Measurements from ENCODE around the gene FZR1. TPM values are rescaled to one million over a fixed set of nuclear protein-coding genes. Genes with fewer than 3 reads are reported as not detected.
"Not testable (repeated sequence)": the region's sequence is repeated elsewhere in the genome, so short reads cannot be mapped to it uniquely, and the experiment has no call there.

Gene FZR1
- total and polyA plus RNA-seq, 7 donors, result 12.8 to 25.8 (median 24.3) TPM

DNA sequence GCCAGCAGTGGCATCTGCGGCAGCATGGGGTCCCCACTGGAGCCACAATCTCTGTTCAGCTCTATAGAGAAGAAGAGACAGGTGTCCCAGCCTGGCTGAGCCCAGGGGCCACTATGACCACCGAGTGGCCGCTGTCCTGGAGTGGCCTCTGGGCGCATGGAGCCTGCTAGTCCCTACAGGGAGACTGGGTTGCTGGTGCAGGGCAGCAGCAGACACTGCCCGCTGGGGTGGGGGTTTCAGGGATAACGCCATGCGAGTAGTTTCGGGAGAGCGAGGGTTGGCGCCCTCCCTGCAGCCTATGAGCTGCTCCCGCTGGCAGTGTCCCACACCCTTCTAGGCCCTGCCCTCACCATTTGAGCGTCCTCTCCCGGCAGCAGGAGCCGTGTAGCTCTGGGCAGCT, 22.0 kb downstream of the FZR1 start:
- Histone ChIP-seq H3K4me3 (no peak overlapping the region), H3K36me3 (ENCODE audit: insufficient read depth in 1 of 2, low read depth in 1 of 2) (peaks cover 0 to 75% of the 10 kb centered on the region in 2 donors), H3K27ac (no peak overlapping the region), H3K4me1 (no peaks in the 10 kb centered on the region), H3K9me3 (no peaks in the 10 kb centered on the region), H3K27me3 (ENCODE audit: insufficient read depth in 3 of 3, low read length in 2 of 3) (no peaks in the 10 kb centered on the region)
- WGBS, 3 donors, result 97 to 98% (median 97%) methylated on average over 13 to 14 of the region's 14 CpGs
- DNase-seq (no peak), ATAC-seq (no peak)
- TF ChIP-seq, protein P1, sequence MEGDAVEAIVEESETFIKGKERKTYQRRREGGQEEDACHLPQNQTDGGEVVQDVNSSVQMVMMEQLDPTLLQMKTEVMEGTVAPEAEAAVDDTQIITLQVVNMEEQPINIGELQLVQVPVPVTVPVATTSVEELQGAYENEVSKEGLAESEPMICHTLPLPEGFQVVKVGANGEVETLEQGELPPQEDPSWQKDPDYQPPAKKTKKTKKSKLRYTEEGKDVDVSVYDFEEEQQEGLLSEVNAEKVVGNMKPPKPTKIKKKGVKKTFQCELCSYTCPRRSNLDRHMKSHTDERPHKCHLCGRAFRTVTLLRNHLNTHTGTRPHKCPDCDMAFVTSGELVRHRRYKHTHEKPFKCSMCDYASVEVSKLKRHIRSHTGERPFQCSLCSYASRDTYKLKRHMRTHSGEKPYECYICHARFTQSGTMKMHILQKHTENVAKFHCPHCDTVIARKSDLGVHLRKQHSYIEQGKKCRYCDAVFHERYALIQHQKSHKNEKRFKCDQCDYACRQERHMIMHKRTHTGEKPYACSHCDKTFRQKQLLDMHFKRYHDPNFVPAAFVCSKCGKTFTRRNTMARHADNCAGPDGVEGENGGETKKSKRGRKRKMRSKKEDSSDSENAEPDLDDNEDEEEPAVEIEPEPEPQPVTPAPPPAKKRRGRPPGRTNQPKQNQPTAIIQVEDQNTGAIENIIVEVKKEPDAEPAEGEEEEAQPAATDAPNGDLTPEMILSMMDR (IDR thresholded peaks at IDR 0.05), result no peak
- intact Hi-C loops (cut with DNase I), result no loop called here

DNA sequence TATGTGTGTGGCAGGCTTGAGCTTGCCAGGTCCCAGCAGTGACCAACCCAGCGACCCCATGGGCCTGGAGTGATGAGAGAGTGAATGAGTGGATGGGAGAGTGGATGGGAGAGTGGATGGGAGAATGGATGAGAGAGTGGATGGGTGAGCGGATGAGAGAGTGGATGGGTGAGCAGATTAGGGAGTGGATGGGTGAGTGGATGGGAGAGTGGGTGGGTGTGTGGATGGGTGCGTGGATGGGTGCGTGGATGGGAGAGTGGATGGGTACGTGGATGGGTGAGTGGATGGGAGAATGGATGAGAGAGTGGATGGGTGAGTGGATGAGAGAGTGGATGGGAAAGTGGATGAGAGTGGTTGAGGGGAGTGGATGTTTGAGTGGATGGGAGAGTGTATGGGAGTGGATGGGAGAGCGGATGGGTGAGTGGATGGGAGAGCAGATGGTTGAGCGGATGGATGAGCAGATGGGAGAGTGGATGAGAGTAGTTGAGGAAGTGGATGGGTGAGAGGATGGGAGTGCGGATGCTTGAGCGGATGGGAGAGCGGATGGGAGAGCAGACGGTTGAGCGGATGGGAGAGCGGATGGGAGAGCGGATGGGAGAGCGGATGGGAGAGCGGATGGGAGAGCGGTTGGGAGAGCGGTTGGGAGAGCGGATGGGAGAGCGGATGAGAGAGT, 22.6 kb downstream of the FZR1 start:
- TF ChIP-seq, protein P1 (IDR thresholded peaks at IDR 0.05), result no peak
- intact Hi-C loops (cut with DNase I), result no loop called here
- 93 to 99% (median 97%) methylated on average over 20 of the region's 20 CpGs for WGBS, 3 donors
- H3K27me3 ChIP-seq (ENCODE audit: insufficient read depth in 3 of 3, low read length in 2 of 3), result no peaks in the 10 kb centered on the region
- no peaks in the 10 kb centered on the region for H3K9me3 ChIP-seq
- ATAC-seq, result no peak
- peaks cover 0 to 75% of the 10 kb centered on the region in 2 donors for H3K36me3 ChIP-seq (ENCODE audit: insufficient read depth in 1 of 2, low read depth in 1 of 2)
- no peak for DNase-seq
- H3K4me3 ChIP-seq, result no peak overlapping the region
- no peak overlapping the region for H3K27ac ChIP-seq
- H3K4me1 ChIP-seq, result no peaks in the 10 kb centered on the region

DNA sequence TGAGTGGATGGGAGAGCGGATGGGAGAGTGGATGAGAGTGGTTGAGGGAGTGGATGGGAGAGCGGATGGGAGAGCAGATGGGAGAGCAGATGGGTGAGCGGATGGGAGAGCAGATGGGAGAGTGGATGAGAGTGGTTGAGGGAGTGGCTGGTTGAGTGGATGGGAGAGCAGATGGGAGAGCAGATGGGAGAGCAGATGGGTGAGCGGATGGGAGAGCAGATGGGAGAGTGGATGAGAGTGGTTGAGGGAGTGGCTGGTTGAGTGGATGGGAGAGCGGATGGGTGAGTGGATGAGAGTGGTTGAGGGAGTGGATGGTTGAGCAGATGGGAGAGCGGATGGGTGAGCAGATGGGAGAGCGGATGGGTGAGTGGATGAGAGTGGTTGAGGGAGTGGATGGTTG, 23.2 kb downstream of the FZR1 start:
- H3K27ac ChIP-seq; H3K27me3 ChIP-seq (ENCODE audit: insufficient read depth in 3 of 3, low read length in 2 of 3); ATAC-seq; H3K4me3 ChIP-seq; DNase-seq; H3K4me1 ChIP-seq; intact Hi-C loops (cut with DNase I); H3K9me3 ChIP-seq: not testable (repeated sequence)
- 99% methylated on average over 7 of the region's 7 CpGs for WGBS, 3 donors
- H3K36me3 ChIP-seq (ENCODE audit: insufficient read depth in 1 of 2, low read depth in 1 of 2), result peaks cover 0 to 75% of the 10 kb centered on the region in 2 donors

DNA sequence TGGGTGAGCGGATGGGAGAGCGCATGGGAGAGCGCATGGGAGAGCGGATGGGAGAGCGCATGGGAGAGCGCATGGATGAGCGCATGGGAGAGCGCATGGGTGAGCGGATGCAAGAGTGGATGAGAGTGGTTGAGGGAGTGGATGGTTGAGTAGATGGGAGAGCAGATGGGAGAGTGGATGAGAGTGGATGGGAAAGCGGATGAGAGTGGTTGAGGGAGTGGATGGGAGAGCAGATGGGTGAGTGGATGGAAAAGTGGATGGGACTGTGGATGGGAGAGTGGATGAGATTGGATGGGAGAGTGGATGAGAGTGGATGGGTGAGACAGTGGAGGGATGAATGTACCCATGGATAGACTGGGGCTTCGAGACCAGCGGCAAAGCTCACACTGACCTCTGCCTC, 24.3 kb downstream of the FZR1 start:
- WGBS, 3 donors, result 98 to 100% (median 98%) methylated on average over 12 of the region's 12 CpGs
- Histone ChIP-seq H3K27ac (no peak overlapping the region), H3K4me1 (no peaks in the 10 kb centered on the region), H3K4me3 (no peak overlapping the region), H3K27me3 (ENCODE audit: insufficient read depth in 3 of 3, low read length in 2 of 3) (no peaks in the 10 kb centered on the region), H3K9me3 (no peaks in the 10 kb centered on the region), H3K36me3 (ENCODE audit: insufficient read depth in 1 of 2, low read depth in 1 of 2) (peaks cover under 1 to 77% of the 10 kb centered on the region in 2 donors)
- TF ChIP-seq, protein P1 (IDR thresholded peaks at IDR 0.05), result no peak
- DNase-seq (no peak), ATAC-seq (no peak)
- intact Hi-C loops (cut with DNase I), result no loop called here

DNA sequence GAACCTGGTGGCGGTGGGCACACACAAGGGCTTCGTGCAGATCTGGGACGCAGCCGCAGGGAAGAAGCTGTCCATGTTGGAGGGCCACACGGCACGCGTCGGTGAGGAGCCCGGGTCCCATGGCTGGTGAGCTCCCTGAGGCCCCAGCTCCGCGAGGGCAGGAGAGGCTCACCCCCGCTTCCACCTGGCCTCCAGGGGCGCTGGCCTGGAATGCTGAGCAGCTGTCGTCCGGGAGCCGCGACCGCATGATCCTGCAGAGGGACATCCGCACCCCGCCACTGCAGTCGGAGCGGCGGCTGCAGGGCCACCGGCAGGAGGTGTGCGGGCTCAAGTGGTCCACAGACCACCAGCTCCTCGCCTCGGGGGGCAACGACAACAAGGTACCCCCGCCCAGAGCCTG, 25.6 kb downstream of the FZR1 start:
- no peak overlapping the region for H3K4me3 ChIP-seq
- TF ChIP-seq, protein P1 (IDR thresholded peaks at IDR 0.05), result no peak
- peaks cover 3 to 73% of the 10 kb centered on the region in 2 donors for H3K36me3 ChIP-seq (ENCODE audit: insufficient read depth in 1 of 2, low read depth in 1 of 2)
- no peaks in the 10 kb centered on the region for H3K27me3 ChIP-seq (ENCODE audit: insufficient read depth in 3 of 3, low read length in 2 of 3)
- no peaks in the 10 kb centered on the region for H3K9me3 ChIP-seq
- H3K4me1 ChIP-seq, result no peaks in the 10 kb centered on the region
- DNase-seq, result no peak
- 90 to 92% (median 91%) methylated on average over 26 to 29 of the region's 29 CpGs for WGBS, 3 donors
- intact Hi-C loops (cut with DNase I), result no loop called here
- no peak for ATAC-seq
- H3K27ac ChIP-seq, result no peak overlapping the region
